ENCODE results near the gene TBC1D16. TPM values are rescaled to one million over a fixed set of nuclear protein-coding genes. Genes with fewer than 3 reads are reported as not detected.

Gene TBC1D16
- total RNA-seq, 1 donor = 37.8 TPM

GRCh38 chr17:79975498-79976134 is 60.1 kb downstream of the TBC1D16 start:
- TF ChIP-seq, protein P1, sequence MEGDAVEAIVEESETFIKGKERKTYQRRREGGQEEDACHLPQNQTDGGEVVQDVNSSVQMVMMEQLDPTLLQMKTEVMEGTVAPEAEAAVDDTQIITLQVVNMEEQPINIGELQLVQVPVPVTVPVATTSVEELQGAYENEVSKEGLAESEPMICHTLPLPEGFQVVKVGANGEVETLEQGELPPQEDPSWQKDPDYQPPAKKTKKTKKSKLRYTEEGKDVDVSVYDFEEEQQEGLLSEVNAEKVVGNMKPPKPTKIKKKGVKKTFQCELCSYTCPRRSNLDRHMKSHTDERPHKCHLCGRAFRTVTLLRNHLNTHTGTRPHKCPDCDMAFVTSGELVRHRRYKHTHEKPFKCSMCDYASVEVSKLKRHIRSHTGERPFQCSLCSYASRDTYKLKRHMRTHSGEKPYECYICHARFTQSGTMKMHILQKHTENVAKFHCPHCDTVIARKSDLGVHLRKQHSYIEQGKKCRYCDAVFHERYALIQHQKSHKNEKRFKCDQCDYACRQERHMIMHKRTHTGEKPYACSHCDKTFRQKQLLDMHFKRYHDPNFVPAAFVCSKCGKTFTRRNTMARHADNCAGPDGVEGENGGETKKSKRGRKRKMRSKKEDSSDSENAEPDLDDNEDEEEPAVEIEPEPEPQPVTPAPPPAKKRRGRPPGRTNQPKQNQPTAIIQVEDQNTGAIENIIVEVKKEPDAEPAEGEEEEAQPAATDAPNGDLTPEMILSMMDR (IDR thresholded peaks at IDR 0.05; ENCODE audit: insufficient read depth, low read length) = no peak
- no peak overlapping the region for H3K4me3 ChIP-seq (ENCODE audit: low read depth, low read length)
- no peak for DNase-seq (ENCODE audit: low read depth)

DNA sequence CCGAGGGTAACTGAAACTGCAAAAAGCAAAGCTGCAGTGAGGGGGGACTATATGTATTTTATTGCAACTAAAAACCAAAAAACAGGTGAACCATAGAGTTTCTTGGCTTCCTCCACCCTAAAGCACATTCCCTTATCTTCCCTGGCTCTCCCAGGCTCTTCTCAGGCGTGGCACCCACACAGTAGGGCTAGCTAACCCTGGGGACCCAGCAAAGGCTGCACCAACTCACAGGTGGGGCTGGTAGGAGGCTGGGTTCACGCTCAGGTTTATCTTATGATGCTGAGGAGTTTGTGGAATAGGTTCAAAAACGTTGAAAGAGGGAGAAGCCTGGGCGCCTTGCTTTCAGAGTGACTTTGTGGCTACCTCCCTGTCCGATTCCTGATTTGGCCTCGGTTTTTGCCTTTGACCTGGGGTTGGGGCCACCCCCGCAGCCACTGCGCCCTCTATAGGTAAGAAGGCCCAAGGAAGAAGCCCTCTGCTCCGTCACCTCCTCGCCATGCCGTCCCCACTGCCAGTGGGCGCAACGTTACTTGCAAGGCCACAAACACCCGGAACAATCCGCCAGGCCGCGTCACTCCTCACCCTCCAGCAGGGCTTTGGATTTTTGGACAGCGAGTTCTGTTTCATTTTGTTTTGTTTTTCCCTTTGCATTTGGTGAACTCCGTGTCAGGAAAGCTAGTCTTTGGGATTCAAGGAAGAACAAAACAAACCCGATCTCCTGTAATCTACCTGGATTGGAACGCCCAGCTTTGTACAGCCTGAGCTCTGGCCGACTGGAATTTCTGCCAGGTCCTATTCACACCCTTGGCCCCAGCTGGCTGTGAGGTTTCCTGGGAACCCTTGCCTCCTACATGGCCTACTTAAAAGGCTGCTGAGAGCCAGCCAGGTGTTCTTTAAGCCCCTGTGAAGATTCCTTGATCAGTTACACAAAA is 60.8 kb downstream of the TBC1D16 start:
- TF ChIP-seq, protein P1 (IDR thresholded peaks at IDR 0.05; ENCODE audit: insufficient read depth, low read length) = no peak
- H3K4me3 ChIP-seq (ENCODE audit: low read depth, low read length) = no peak overlapping the region
- no peak for DNase-seq (ENCODE audit: low read depth)

DNA sequence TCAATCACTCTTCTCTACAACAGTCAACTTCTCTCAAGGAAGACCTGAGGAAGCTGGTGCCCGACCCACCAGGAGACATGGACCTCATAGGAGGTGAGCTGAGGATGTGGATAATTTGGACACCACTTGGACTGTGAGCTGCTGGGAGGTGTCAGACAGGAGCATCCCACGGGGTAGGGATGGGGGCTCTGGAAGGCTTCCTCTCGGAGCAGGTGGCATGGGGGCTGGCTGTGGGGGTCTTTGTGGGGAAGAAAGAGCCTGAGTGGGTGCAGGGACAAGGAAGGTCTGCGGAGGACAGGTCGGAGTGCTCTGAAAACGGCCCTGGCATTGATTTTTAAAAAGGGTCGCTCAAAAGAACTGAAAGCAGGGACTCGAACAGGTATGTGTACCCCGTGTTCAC is 64.0 kb downstream of the TBC1D16 start:
- no peak for DNase-seq (ENCODE audit: low read depth)
- TF ChIP-seq, protein P1 (IDR thresholded peaks at IDR 0.05; ENCODE audit: insufficient read depth, low read length) = no peak
- no peak overlapping the region for H3K4me3 ChIP-seq (ENCODE audit: low read depth, low read length)

- peak; percentile 22 for DNase-seq (ENCODE audit: low read depth)
Measured at GRCh38 chr17:79970576-79971068, 65.0 kb downstream of the TBC1D16 start.

GRCh38 chr17:79969906-79970305 is 65.8 kb downstream of the TBC1D16 start:
- DNase-seq (ENCODE audit: low read depth) = no peak
- TF ChIP-seq, protein P1 (IDR thresholded peaks at IDR 0.05; ENCODE audit: insufficient read depth, low read length) = no peak
- no peak overlapping the region for H3K4me3 ChIP-seq (ENCODE audit: low read depth, low read length)

More at GRCh38 chr17:79970576-79971068, 65.0 kb downstream of the TBC1D16 start:
- TF ChIP-seq, protein P1 (IDR thresholded peaks at IDR 0.05; ENCODE audit: insufficient read depth, low read length) = peak; percentile 26
- H3K4me3 ChIP-seq (ENCODE audit: low read depth, low read length) = no peak overlapping the region

GRCh38 chr17:79968116-79968515 is 67.6 kb downstream of the TBC1D16 start:
- no peak overlapping the region for H3K4me3 ChIP-seq (ENCODE audit: low read depth, low read length)
- TF ChIP-seq, protein P1 (IDR thresholded peaks at IDR 0.05; ENCODE audit: insufficient read depth, low read length) = no peak
- DNase-seq (ENCODE audit: low read depth) = no peak

All from fibroblast of the aortic adventitia (primary cell).